ENCODE results near the gene CNKSR2. TPM values are rescaled to one million over a fixed set of nuclear protein-coding genes. Genes with fewer than 3 reads are reported as not detected.

Gene CNKSR2
- total RNA-seq, 1 experiment from 2014 or later, result not detected

DNA sequence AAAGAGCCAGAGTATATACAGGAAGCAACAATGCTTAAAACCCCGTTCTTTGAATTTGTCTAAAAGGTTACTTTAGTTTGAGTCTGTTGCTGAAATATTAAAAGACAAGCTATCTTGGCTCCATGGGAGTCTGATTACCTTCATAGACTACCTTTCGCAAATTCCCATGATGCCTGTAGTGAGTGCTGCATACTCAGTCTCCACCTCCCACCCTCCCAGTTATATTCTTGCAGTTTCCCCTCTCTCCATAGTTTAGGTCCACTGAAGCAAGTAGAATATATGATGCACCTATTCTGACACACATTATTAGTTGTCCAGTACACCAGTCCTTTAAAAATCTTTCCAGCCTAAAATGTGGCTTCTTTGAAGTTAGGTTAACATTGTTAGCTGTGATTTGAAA, 2.4 kb downstream of the CNKSR2 start:
- H3K9me3 Mint-ChIP-seq (ENCODE audit: low read depth, unreplicated experiment), result no peaks in the 10 kb centered on the region
- CTCF ChIA-PET, result no interaction called here
- no peak overlapping the region for H3K27ac Mint-ChIP-seq (ENCODE audit: unreplicated experiment)
- BruUV-seq (replicated peaks), result no TSS peak
- H3K4me1 Mint-ChIP-seq (ENCODE audit: low read depth, unreplicated experiment), result no peaks in the 10 kb centered on the region
- DNase-seq, result no peak
- peaks cover 16% of the 10 kb centered on the region for H3K27me3 Mint-ChIP-seq (ENCODE audit: unreplicated experiment)
- peaks cover 5% of the 10 kb centered on the region for H3K36me3 Mint-ChIP-seq (ENCODE audit: insufficient read depth, unreplicated experiment)
- TF ChIP-seq, protein P1, sequence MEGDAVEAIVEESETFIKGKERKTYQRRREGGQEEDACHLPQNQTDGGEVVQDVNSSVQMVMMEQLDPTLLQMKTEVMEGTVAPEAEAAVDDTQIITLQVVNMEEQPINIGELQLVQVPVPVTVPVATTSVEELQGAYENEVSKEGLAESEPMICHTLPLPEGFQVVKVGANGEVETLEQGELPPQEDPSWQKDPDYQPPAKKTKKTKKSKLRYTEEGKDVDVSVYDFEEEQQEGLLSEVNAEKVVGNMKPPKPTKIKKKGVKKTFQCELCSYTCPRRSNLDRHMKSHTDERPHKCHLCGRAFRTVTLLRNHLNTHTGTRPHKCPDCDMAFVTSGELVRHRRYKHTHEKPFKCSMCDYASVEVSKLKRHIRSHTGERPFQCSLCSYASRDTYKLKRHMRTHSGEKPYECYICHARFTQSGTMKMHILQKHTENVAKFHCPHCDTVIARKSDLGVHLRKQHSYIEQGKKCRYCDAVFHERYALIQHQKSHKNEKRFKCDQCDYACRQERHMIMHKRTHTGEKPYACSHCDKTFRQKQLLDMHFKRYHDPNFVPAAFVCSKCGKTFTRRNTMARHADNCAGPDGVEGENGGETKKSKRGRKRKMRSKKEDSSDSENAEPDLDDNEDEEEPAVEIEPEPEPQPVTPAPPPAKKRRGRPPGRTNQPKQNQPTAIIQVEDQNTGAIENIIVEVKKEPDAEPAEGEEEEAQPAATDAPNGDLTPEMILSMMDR (IDR thresholded peaks at IDR 0.05; ENCODE audit: unreplicated experiment), result no peak
- no peak overlapping the region for H3K4me3 Mint-ChIP-seq (ENCODE audit: low read depth, unreplicated experiment)
- intact Hi-C loops (cut with micrococcal nuclease; ENCODE audit: unreplicated experiment), result no loop called here

DNA sequence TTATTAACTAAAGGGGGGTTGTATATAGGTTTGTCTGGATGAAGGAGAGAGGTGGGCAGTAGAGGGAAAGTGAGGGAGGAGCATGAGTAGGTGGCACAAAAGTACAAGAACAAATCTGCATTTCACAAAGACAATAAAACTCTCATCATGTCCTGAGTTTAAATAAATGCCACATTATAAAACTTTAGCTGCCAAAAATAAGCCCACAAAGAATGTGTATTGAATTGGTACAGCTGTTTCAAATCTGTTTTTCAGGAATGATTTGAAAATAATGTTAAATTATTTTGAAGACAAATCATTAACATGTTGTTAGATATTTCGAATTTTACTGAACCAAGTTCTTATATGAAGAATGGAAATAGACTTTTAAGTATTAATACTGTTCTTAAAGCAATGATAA, 5.8 kb downstream of the CNKSR2 start:
- no TSS peak for BruUV-seq (replicated peaks)
- Mint-ChIP-seq H3K27ac (ENCODE audit: unreplicated experiment) (no peak overlapping the region), H3K4me1 (ENCODE audit: low read depth, unreplicated experiment) (no peaks in the 10 kb centered on the region), H3K36me3 (ENCODE audit: insufficient read depth, unreplicated experiment) (no peaks in the 10 kb centered on the region), H3K27me3 (ENCODE audit: unreplicated experiment) (peaks cover 16% of the 10 kb centered on the region), H3K4me3 (ENCODE audit: low read depth, unreplicated experiment) (no peak overlapping the region), H3K9me3 (ENCODE audit: low read depth, unreplicated experiment) (no peaks in the 10 kb centered on the region)
- no peak for DNase-seq
- intact Hi-C loops (cut with micrococcal nuclease; ENCODE audit: unreplicated experiment), result loop anchor here (10.0 kb wide), 1 partner anchor 845 kb away; no protein-coding TSS in a partner anchor
- TF ChIP-seq, protein P1 (IDR thresholded peaks at IDR 0.05; ENCODE audit: unreplicated experiment), result no peak
- CTCF ChIA-PET, result no interaction called here

DNA sequence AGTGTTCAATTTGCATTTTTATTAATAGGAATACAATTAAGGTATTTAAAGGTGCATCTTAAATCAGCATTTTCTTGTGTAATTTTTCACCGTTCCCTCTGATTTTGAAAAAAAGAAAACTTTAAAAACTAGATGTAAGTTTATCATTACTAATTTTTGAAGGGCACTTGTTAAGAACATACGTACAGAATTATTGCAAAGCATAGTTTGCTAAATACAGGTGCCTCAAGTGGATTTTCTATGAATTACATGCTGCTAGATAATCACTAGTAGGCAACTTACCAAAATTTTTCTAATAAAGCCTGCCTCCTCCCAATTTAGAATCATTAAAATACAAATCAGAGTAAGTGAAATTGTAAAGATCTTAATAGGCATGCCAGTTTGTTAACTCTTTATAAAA, 8.5 kb downstream of the CNKSR2 start:
- H3K27ac Mint-ChIP-seq (ENCODE audit: unreplicated experiment), result no peak overlapping the region
- intact Hi-C loops (cut with micrococcal nuclease; ENCODE audit: unreplicated experiment), result loop anchor here (10.0 kb wide), 1 partner anchor 848 kb away; no protein-coding TSS in a partner anchor
- H3K27me3 Mint-ChIP-seq (ENCODE audit: unreplicated experiment), result no peaks in the 10 kb centered on the region
- DNase-seq, result no peak
- TF ChIP-seq, protein P1 (IDR thresholded peaks at IDR 0.05; ENCODE audit: unreplicated experiment), result no peak
- H3K4me3 Mint-ChIP-seq (ENCODE audit: low read depth, unreplicated experiment), result no peak overlapping the region
- CTCF ChIA-PET, result no interaction called here
- no peaks in the 10 kb centered on the region for H3K9me3 Mint-ChIP-seq (ENCODE audit: low read depth, unreplicated experiment)
- no peaks in the 10 kb centered on the region for H3K36me3 Mint-ChIP-seq (ENCODE audit: insufficient read depth, unreplicated experiment)
- no peaks in the 10 kb centered on the region for H3K4me1 Mint-ChIP-seq (ENCODE audit: low read depth, unreplicated experiment)
- BruUV-seq (replicated peaks), result no TSS peak

DNA sequence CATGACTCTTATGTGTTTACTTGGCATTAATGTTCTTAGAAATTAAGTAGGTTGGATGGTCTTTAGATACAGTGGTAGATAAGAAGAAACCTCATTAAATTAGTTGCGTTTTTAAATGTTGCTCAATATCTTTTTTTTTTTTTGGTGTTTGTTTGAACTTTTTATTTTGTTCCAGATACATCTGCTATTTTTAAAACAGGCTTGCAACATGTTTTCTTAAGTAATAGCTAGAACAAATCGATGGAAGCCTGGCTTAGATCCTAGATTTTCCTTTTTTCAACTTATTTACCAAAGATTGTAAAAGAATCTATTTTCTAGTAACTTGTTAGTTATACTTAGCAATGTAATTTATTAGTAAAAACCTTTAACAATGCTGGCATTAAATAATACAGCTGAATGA, 9.3 kb downstream of the CNKSR2 start:
- no peaks in the 10 kb centered on the region for H3K27me3 Mint-ChIP-seq (ENCODE audit: unreplicated experiment)
- TF ChIP-seq, protein P1 (IDR thresholded peaks at IDR 0.05; ENCODE audit: unreplicated experiment), result no peak
- no peaks in the 10 kb centered on the region for H3K36me3 Mint-ChIP-seq (ENCODE audit: insufficient read depth, unreplicated experiment)
- no peak for DNase-seq
- intact Hi-C loops (cut with micrococcal nuclease; ENCODE audit: unreplicated experiment), result loop anchor here (10.0 kb wide), 1 partner anchor 849 kb away; no protein-coding TSS in a partner anchor
- no peaks in the 10 kb centered on the region for H3K4me1 Mint-ChIP-seq (ENCODE audit: low read depth, unreplicated experiment)
- CTCF ChIA-PET, result no interaction called here
- BruUV-seq (replicated peaks), result no TSS peak
- no peak overlapping the region for H3K4me3 Mint-ChIP-seq (ENCODE audit: low read depth, unreplicated experiment)
- no peaks in the 10 kb centered on the region for H3K9me3 Mint-ChIP-seq (ENCODE audit: low read depth, unreplicated experiment)
- H3K27ac Mint-ChIP-seq (ENCODE audit: unreplicated experiment), result no peak overlapping the region

All from Calu3 (cell line).